Kidney (tissue), 14 donors: ENCODE results near the gene MAGI1. TPM values are rescaled to one million over a fixed set of nuclear protein-coding genes. Genes with fewer than 3 reads are reported as not detected.

Experiments
- DNase-seq, 5 donors: peaks; one replicate each; pipeline ENCODE4 v3.0.0-alpha.2; 2013 to 2020
- FAIRE-seq: peaks from 2 replicates; lab custom pipeline; 2012; peaks lifted over from hg19 to GRCh38; lab: Jason Lieb, UNC
- H3K27ac ChIP-seq, 2 donors: one replicate each; pipeline ENCODE4 v1.7.0; 2013; ENCODE audit warnings: low read depth in 2 of 2, low read length in 2 of 2, inconsistent platforms in 1 of 2
- H3K27me3 ChIP-seq: one replicate; pipeline ENCODE4 v1.7.1; 2013; ENCODE audit warnings: low read length, inconsistent platforms; ENCODE audit not compliant: control insufficient read depth, insufficient read depth
- H3K36me3 ChIP-seq, 3 donors: one replicate each; pipeline versions ENCODE4 v1.7.0 to v1.7.1; 2013; ENCODE audit warnings: low read length in 3 of 3, control low read depth in 1 of 3, inconsistent platforms in 1 of 3; ENCODE audit not compliant: insufficient read depth in 3 of 3, control insufficient read depth in 2 of 3
- H3K4me1 ChIP-seq, 3 donors: one replicate each; pipeline versions ENCODE4 v1.7.0 to v1.7.1; 2013; ENCODE audit warnings: low read length in 3 of 3, inconsistent platforms in 1 of 3, low read depth in 1 of 3; ENCODE audit not compliant: control insufficient read depth in 2 of 3, insufficient read depth in 2 of 3
- H3K4me3 ChIP-seq, 3 donors: one replicate each; pipeline versions ENCODE4 v1.7.0 to v1.8.1; 2013; ENCODE audit warnings: low read length in 3 of 3, control low read depth in 1 of 3, inconsistent platforms in 1 of 3
- H3K9ac ChIP-seq, 3 donors: one replicate each; pipeline versions ENCODE4 v1.7.0 to v1.7.1; 2013; ENCODE audit warnings: low read length in 3 of 3, control low read depth in 1 of 3, inconsistent platforms in 1 of 3
- H3K9me3 ChIP-seq, 3 donors: one replicate each; pipeline versions ENCODE4 v1.7.0 to v1.7.1; 2013; ENCODE audit warnings: low read length in 3 of 3, control low read depth in 1 of 3, inconsistent platforms in 1 of 3; ENCODE audit not compliant: control insufficient read depth in 2 of 3, insufficient read depth in 1 of 3
- intact Hi-C: fragments of 100-400 bp; cut with DNase I; formaldehyde crosslinking; loops from one replicate; pipeline ENCODE4 v1.11.1; 2022
- polyA plus RNA-seq: library from polyadenylated mRNA; stranded (reverse); fragments of 350-450 nt; fragmentation: Illumina TruSeq; extraction: RNeasy Lipid Tissue Mini Kit (QIAGEN cat#74804); gene quantifications from one replicate; pipeline ENCODE4 v1.2.3, GENCODE V29; 2014; ENCODE audit warnings: low read depth, low replicate concordance; ENCODE audit not compliant: insufficient read depth
- total RNA-seq: library from RNA; stranded (reverse); fragmentation: NEBNext Ultra II Directional; extraction: Animal tissue kit (Norgen Biotek cat#: 25700); gene quantifications from one replicate; pipeline ENCODE4 v1.2.1, GENCODE V29; 2021
- TF ChIP-seq, protein P1 (sequence below): IDR thresholded peaks from 3 replicates; pipeline ENCODE4 v1.5.1; 2012; ENCODE audit warnings: mild to moderate bottlenecking, moderate library complexity, borderline replicate concordance; ENCODE audit not compliant: insufficient read depth; ENCODE audit errors: extremely low read depth
- donor health status: control.
- donor health status: control.
- donor health status: control.
- donor health status: control.
- donor health status: control.
- donor health status: DM: yes; HTN: yes; CAD: no.
- donor health status: Normal renal cell carcinoma (clear cell type).

Gene MAGI1
- total and polyA plus RNA-seq, 2 donors from 2014 or later: 8.2 to 42.8 TPM

DNA sequence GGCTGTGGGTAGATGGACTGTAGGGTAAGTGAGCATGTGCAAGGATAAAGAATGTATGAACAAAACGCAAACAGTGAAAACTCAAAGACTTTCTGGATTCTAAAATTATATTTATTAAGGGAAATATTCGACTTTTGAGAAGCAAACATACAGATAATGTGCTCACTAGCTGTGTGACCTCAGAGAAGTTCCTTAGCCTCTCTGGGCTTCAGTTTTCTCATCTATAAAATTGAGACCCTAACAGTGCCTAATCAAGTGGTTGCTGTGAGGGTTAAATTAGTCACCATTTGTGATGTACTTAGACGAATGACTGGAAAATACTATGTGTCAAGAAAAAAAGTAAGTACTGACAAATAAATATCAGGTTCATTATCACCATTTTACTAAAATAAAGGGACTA lies 261.7 kb downstream of the MAGI1 start:
- FAIRE-seq: no peak
- H3K4me3 ChIP-seq: no peak overlapping the region

DNA sequence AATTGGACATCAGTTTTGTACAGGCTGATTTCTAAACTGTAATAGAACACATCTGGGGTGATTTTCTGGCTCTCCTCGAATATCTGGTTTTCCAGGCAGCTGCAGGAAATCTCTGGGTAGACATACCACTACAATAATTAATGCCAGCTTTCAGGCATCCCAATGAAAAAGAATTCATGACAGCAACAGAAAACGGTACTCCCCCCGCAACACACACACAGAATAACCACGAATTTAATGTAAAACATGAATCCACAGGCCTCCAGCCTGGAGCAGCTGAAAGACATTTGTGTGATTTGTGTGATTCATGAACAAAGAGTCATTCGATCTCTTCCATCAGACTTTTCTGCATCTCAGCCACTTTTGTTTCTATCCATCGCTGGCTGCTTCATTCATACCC lies 262.2 kb downstream of the MAGI1 start:
- Histone ChIP-seq H3K9ac (no peak overlapping the region), H3K4me1 (peaks cover 3 to 7% (median 3%) of the 10 kb centered on the region in 3 donors), H3K4me3 (no peak overlapping the region), H3K27ac (no peak overlapping the region), H3K9me3 (no peaks in the 10 kb centered on the region), H3K27me3 (no peaks in the 10 kb centered on the region), H3K36me3 (no peaks in the 10 kb centered on the region)
- TF ChIP-seq, protein P1, sequence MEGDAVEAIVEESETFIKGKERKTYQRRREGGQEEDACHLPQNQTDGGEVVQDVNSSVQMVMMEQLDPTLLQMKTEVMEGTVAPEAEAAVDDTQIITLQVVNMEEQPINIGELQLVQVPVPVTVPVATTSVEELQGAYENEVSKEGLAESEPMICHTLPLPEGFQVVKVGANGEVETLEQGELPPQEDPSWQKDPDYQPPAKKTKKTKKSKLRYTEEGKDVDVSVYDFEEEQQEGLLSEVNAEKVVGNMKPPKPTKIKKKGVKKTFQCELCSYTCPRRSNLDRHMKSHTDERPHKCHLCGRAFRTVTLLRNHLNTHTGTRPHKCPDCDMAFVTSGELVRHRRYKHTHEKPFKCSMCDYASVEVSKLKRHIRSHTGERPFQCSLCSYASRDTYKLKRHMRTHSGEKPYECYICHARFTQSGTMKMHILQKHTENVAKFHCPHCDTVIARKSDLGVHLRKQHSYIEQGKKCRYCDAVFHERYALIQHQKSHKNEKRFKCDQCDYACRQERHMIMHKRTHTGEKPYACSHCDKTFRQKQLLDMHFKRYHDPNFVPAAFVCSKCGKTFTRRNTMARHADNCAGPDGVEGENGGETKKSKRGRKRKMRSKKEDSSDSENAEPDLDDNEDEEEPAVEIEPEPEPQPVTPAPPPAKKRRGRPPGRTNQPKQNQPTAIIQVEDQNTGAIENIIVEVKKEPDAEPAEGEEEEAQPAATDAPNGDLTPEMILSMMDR: no peak
- DNase-seq (no peak), FAIRE-seq (no peak)
- intact Hi-C loops: no loop called here

More for the DNA sequence above, 261.7 kb downstream of the MAGI1 start:
- TF ChIP-seq, protein P1: no peak
- peaks cover 3 to 7% (median 3%) of the 10 kb centered on the region in 3 donors for H3K4me1 ChIP-seq
- intact Hi-C loops: no loop called here
- H3K36me3 ChIP-seq: no peaks in the 10 kb centered on the region
- H3K9ac ChIP-seq: no peak overlapping the region
- H3K27me3 ChIP-seq: no peaks in the 10 kb centered on the region
- no peaks in the 10 kb centered on the region for H3K9me3 ChIP-seq
- H3K27ac ChIP-seq: no peak overlapping the region
- no peak for DNase-seq

DNA sequence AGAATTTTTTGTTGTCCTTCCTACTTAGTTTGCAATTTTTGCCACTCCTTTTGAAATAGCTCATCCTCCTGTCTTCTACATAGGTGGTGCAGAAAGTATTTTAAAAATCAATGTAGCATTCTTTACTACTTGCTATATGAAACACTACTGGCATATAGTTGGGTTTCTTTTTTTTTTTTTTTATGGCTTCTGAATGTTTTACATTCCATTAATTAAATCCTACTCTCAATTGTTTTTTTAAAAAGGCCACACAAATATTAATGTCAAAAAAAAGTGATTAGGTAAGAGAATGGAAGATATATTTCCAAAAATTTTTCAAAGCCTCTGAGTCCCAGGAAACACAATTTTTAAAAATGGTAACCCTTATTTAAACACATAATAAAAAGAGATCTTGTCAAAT lies 262.6 kb downstream of the MAGI1 start:
- intact Hi-C loops: no loop called here
- Histone ChIP-seq H3K36me3 (no peaks in the 10 kb centered on the region), H3K27me3 (no peaks in the 10 kb centered on the region), H3K9me3 (no peaks in the 10 kb centered on the region), H3K9ac (no peak overlapping the region), H3K4me3 (no peak overlapping the region), H3K4me1 (peaks cover 3 to 7% (median 3%) of the 10 kb centered on the region in 3 donors), H3K27ac (no peak overlapping the region)
- TF ChIP-seq, protein P1: no peak
- no peak for DNase-seq
- FAIRE-seq: no peak

DNA sequence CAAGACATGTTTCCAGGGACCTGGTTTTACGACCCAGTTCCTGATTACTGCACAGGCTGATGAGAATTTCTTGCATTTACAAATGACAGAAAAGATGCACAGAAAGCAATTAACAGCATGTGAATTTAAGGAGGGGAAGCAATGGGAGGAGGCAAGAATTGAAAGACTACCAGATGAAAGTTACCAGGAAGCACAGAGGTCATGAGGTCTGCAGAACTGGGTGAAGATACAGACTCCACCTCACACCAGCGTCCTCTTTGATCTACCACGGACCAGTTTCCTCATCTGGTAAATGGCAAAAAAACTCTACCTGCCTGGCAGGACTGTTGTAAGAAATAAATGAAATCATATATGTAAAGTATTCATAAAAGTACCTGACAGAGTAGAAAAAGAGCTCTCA lies 266.0 kb downstream of the MAGI1 start:
- DNase-seq: no peak
- TF ChIP-seq, protein P1: no peak
- intact Hi-C loops: no loop called here
- no peak overlapping the region for H3K9ac ChIP-seq
- no peaks in the 10 kb centered on the region for H3K36me3 ChIP-seq
- H3K9me3 ChIP-seq: no peaks in the 10 kb centered on the region
- no peak overlapping the region for H3K4me3 ChIP-seq
- H3K27me3 ChIP-seq: no peaks in the 10 kb centered on the region
- FAIRE-seq: no peak
- peaks cover 0 to 3% (median 0%) of the 10 kb centered on the region in 3 donors for H3K4me1 ChIP-seq
- no peak overlapping the region for H3K27ac ChIP-seq
